Measurements from ENCODE around the gene CASK. TPM values are rescaled to one million over a fixed set of nuclear protein-coding genes. Genes with fewer than 3 reads are reported as not detected.

Gene CASK
- total and polyA plus RNA-seq, 7 experiments from 2014 or later, result 5.6 to 72.4 (median 43.5) TPM

DNA sequence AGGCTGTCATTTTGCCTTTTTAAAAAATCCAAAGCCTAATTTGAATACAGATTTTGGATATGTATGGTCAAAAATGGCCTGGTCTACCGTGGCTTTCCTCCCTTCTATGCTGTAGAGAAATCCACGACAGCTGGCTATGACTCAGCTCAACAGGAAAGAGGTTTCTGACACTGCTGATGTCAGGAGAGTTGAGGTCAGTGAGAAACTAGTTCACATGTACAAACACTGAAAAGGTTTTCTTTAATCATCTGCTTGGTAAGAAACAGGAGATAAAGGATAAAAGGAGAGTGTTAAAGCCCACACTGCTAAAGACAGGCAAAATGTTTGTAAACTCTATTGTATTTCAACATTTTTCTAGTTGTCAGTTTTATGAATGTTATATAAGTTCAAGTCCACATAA is 362.3 kb downstream of the CASK start:
- Histone ChIP-seq H3K27ac (ENCODE audit: low read depth, low read length) (no peak overlapping the region), H3K4me1 (ENCODE audit: control insufficient read depth in 2 of 2, insufficient read depth in 2 of 2, low read length in 2 of 2) (peaks cover 0 to 25% of the 10 kb centered on the region in 2 donors), H3K4me3 (ENCODE audit: low read length) (no peak overlapping the region), H3K36me3 (ENCODE audit: control insufficient read depth in 2 of 3, insufficient read depth in 3 of 3, low read length in 3 of 3) (no peaks in the 10 kb centered on the region), H3K9me3 (ENCODE audit: control insufficient read depth in 2 of 3, low read length in 3 of 3) (no peaks in the 10 kb centered on the region), H3K27me3 (ENCODE audit: control insufficient read depth in 2 of 2, insufficient read depth in 2 of 2, low read length in 2 of 2) (no peaks in the 10 kb centered on the region)
- POLR2A ChIA-PET, result no interaction called here
- peaks cover 0 to 16% (median 4%) of the 10 kb centered on the region in 5 donors for H3K36me3 Mint-ChIP-seq
- peak in 1 of 9 donors; percentile 24 for DNase-seq
- ATAC-seq, result peak; percentile 82
- no peaks in the 10 kb centered on the region for H3K27me3 Mint-ChIP-seq
- peak overlapping the region in 1 of 9 donors; percentile 81 for H3K27ac Mint-ChIP-seq
- CTCF ChIA-PET, result interaction anchor here (0.7 kb wide), 1 partner anchor 8 kb away, joined by 5 read pairs; no protein-coding TSS in a partner anchor
- H3K9me3 Mint-ChIP-seq, result peaks cover 0 to 2% (median 0%) of the 10 kb centered on the region in 11 donors
- intact Hi-C loops (cut with micrococcal nuclease), result loop anchor here in 1 of 2 donors (5.0 kb wide), 1 partner anchor 106 kb away; no protein-coding TSS in a partner anchor
- H3K4me1 Mint-ChIP-seq, result peaks cover 7 to 47% (median 29%) of the 10 kb centered on the region in 7 donors
- H3K4me3 Mint-ChIP-seq, result peak overlapping the region in 1 of 10 donors; percentile 50

DNA sequence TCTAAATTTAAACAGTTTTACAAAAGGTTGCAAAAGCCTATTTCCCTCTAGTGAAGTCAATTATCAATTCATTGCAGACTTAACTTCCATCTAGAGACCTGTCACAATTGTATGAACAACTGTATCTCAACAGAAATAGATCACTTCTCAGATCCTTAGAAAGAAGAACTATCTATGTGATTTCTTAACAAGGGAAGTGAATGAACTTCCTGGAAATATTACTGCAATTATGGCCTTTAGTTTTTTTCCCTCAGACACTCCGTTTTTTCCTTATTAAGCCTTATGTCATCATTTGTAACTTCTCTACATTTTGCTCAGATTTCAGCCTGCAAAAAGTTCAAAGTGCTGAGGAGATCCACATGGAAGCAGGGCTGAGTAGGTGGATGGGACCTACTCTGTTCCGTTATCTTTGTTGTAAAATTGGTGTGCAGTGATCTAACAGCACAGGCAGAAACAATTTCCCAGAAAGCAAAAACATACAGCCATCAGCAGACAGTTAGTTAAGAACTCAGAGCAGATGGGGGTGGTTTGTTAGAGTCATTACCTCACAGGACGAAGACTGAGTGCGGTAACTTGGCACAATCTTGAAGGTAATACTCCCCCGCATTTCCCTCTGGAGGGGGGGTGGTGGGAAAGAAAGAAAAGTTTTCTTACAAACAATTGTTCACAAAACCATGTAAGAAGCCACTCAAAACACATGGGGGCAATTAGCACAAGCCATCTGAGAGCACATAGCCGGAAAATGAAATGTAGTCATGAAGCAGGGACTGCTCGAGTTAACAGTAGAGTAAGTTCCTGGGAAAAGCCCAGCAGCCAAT is 363.9 kb downstream of the CASK start:
- ChIA-PET CTCF (no interaction called here), POLR2A (no interaction called here)
- Mint-ChIP-seq H3K27me3 (no peaks in the 10 kb centered on the region), H3K9me3 (no peaks in the 10 kb centered on the region), H3K4me1 (peaks cover 0 to 40% (median 29%) of the 10 kb centered on the region in 7 donors), H3K36me3 (peaks cover 0 to 3% (median 0%) of the 10 kb centered on the region in 5 donors), H3K27ac (peak overlapping the region in 8 of 9 donors; percentile 13 to 92 (median 36)), H3K4me3 (peak overlapping the region in 5 of 10 donors; percentile 4 to 71 (median 16))
- intact Hi-C loops (cut with micrococcal nuclease), result loop anchor here in 1 of 2 donors (1.0 to 5.0 kb wide), 6 partner anchors 108 to 1998 kb away; partner anchors contain the start of gene CASK
- no peaks in the 10 kb centered on the region for H3K9me3 ChIP-seq (ENCODE audit: control insufficient read depth in 2 of 3, low read length in 3 of 3)
- no peaks in the 10 kb centered on the region for H3K27me3 ChIP-seq (ENCODE audit: control insufficient read depth in 2 of 2, insufficient read depth in 2 of 2, low read length in 2 of 2)
- ATAC-seq (peak; percentile 36), DNase-seq (peak in 1 of 9 donors; percentile 5)
- H3K36me3 ChIP-seq (ENCODE audit: control insufficient read depth in 2 of 3, insufficient read depth in 3 of 3, low read length in 3 of 3), result no peaks in the 10 kb centered on the region
- no peak overlapping the region for H3K27ac ChIP-seq (ENCODE audit: low read depth, low read length)
- peaks cover 0 to 25% of the 10 kb centered on the region in 2 donors for H3K4me1 ChIP-seq (ENCODE audit: control insufficient read depth in 2 of 2, insufficient read depth in 2 of 2, low read length in 2 of 2)
- no peak overlapping the region for H3K4me3 ChIP-seq (ENCODE audit: low read length)

- Mint-ChIP-seq H3K27ac (peak overlapping the region in 1 of 9 donors; percentile 43), H3K4me1 (peaks cover 0 to 38% (median 29%) of the 10 kb centered on the region in 7 donors)
- CTCF ChIA-PET, result no interaction called here
These were observed 364.8 kb downstream of the CASK start for GRCh38 chrX:41558531-41558930.

GRCh38 chrX:41556958-41557357 is 366.4 kb downstream of the CASK start:
- Mint-ChIP-seq H3K27ac (peak overlapping the region in 2 of 9 donors; percentile 66 to 87), H3K4me1 (peaks cover 0 to 35% (median 26%) of the 10 kb centered on the region in 7 donors), H3K27me3 (no peaks in the 10 kb centered on the region), H3K4me3 (peak overlapping the region in 2 of 10 donors; percentile 16 to 65), H3K9me3 (no peaks in the 10 kb centered on the region), H3K36me3 (peaks cover 0 to 18% (median 0%) of the 10 kb centered on the region in 5 donors)
- intact Hi-C loops (cut with micrococcal nuclease), result loop anchor here in 1 of 2 donors (1.0 to 5.0 kb wide), 5 partner anchors 224 to 2000 kb away; partner anchors contain the start of gene CASK
- ATAC-seq (peak; percentile 67), DNase-seq (no peak)
- H3K9me3 ChIP-seq (ENCODE audit: control insufficient read depth in 2 of 3, low read length in 3 of 3), result no peaks in the 10 kb centered on the region
- no peak overlapping the region for H3K27ac ChIP-seq (ENCODE audit: low read depth, low read length)
- no peaks in the 10 kb centered on the region for H3K36me3 ChIP-seq (ENCODE audit: control insufficient read depth in 2 of 3, insufficient read depth in 3 of 3, low read length in 3 of 3)
- CTCF ChIA-PET, result no interaction called here
- H3K4me3 ChIP-seq (ENCODE audit: low read length), result no peak overlapping the region
- peaks cover 0 to 24% of the 10 kb centered on the region in 2 donors for H3K4me1 ChIP-seq (ENCODE audit: control insufficient read depth in 2 of 2, insufficient read depth in 2 of 2, low read length in 2 of 2)
- H3K27me3 ChIP-seq (ENCODE audit: control insufficient read depth in 2 of 2, insufficient read depth in 2 of 2, low read length in 2 of 2), result no peaks in the 10 kb centered on the region
- POLR2A ChIA-PET, result no interaction called here

More at GRCh38 chrX:41558531-41558930, 364.8 kb downstream of the CASK start:
- H3K36me3 ChIP-seq (ENCODE audit: control insufficient read depth in 2 of 3, insufficient read depth in 3 of 3, low read length in 3 of 3), result no peaks in the 10 kb centered on the region
- Mint-ChIP-seq H3K4me3 (no peak overlapping the region), H3K9me3 (no peaks in the 10 kb centered on the region), H3K36me3 (peaks cover 0 to 5% (median 0%) of the 10 kb centered on the region in 5 donors), H3K27me3 (no peaks in the 10 kb centered on the region)
- no peaks in the 10 kb centered on the region for H3K27me3 ChIP-seq (ENCODE audit: control insufficient read depth in 2 of 2, insufficient read depth in 2 of 2, low read length in 2 of 2)
- H3K4me3 ChIP-seq (ENCODE audit: low read length), result no peak overlapping the region
- peaks cover 0 to 25% of the 10 kb centered on the region in 2 donors for H3K4me1 ChIP-seq (ENCODE audit: control insufficient read depth in 2 of 2, insufficient read depth in 2 of 2, low read length in 2 of 2)
- POLR2A ChIA-PET, result no interaction called here
- H3K27ac ChIP-seq (ENCODE audit: low read depth, low read length), result no peak overlapping the region
- H3K9me3 ChIP-seq (ENCODE audit: control insufficient read depth in 2 of 3, low read length in 3 of 3), result no peaks in the 10 kb centered on the region
- DNase-seq, result peak in 1 of 9 donors; percentile 8
- intact Hi-C loops (cut with micrococcal nuclease), result loop anchor here (1.0 to 5.0 kb wide), 6 partner anchors 201 to 2000 kb away; partner anchors contain the start of gene CASK (in 1 of the 2)
- no peak for ATAC-seq

- CTCF ChIA-PET, result no interaction called here
These were observed 369.7 kb downstream of the CASK start for GRCh38 chrX:41553688-41554087.

DNA sequence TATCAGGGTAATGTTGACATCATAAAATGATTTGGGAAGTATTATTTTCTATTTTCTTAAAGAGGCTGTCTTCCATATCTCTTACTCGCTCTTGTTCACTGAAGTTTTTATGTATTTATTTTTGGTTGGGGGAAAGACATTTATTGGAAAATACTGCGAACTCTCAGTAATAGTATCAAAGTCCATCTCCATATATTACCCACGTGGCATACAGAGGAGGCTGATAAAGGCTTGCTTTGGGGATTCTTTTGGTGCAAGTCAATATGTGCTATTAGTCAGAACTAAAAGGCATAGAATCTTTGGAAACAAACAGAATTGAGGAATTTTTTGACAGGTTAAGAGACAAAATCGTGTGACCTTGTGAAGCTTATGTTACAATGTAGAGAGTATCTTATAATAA is 374.9 kb downstream of the CASK start:
- Mint-ChIP-seq H3K4me1 (peaks cover 0 to 2% (median 0%) of the 10 kb centered on the region in 7 donors), H3K27ac (no peak overlapping the region), H3K27me3 (no peaks in the 10 kb centered on the region), H3K9me3 (no peaks in the 10 kb centered on the region), H3K36me3 (peaks cover 0 to 23% (median 4%) of the 10 kb centered on the region in 5 donors), H3K4me3 (no peak overlapping the region)
- no peak for DNase-seq
- H3K36me3 ChIP-seq (ENCODE audit: control insufficient read depth in 2 of 3, insufficient read depth in 3 of 3, low read length in 3 of 3), result no peaks in the 10 kb centered on the region
- ChIA-PET CTCF (no interaction called here), POLR2A (no interaction called here)
- no peaks in the 10 kb centered on the region for H3K4me1 ChIP-seq (ENCODE audit: control insufficient read depth in 2 of 2, insufficient read depth in 2 of 2, low read length in 2 of 2)
- no peaks in the 10 kb centered on the region for H3K27me3 ChIP-seq (ENCODE audit: control insufficient read depth in 2 of 2, insufficient read depth in 2 of 2, low read length in 2 of 2)
- intact Hi-C loops (cut with micrococcal nuclease), result no loop called here
- ATAC-seq, result no peak
- H3K9me3 ChIP-seq (ENCODE audit: control insufficient read depth in 2 of 3, low read length in 3 of 3), result no peaks in the 10 kb centered on the region
- no peak overlapping the region for H3K4me3 ChIP-seq (ENCODE audit: low read length)
- no peak overlapping the region for H3K27ac ChIP-seq (ENCODE audit: low read depth, low read length)

More at GRCh38 chrX:41553688-41554087, 369.7 kb downstream of the CASK start:
- DNase-seq (no peak), ATAC-seq (no peak)
- no peaks in the 10 kb centered on the region for H3K27me3 ChIP-seq (ENCODE audit: control insufficient read depth in 2 of 2, insufficient read depth in 2 of 2, low read length in 2 of 2)
- H3K4me3 Mint-ChIP-seq, result no peak overlapping the region
- no peaks in the 10 kb centered on the region for H3K9me3 ChIP-seq (ENCODE audit: control insufficient read depth in 2 of 3, low read length in 3 of 3)
- intact Hi-C loops (cut with micrococcal nuclease), result no loop called here
- no peaks in the 10 kb centered on the region for H3K9me3 Mint-ChIP-seq
- peaks cover 0 to 19% (median 11%) of the 10 kb centered on the region in 7 donors for H3K4me1 Mint-ChIP-seq
- no peak overlapping the region for H3K27ac ChIP-seq (ENCODE audit: low read depth, low read length)
- H3K36me3 Mint-ChIP-seq, result peaks cover 0 to 16% (median 0%) of the 10 kb centered on the region in 5 donors
- H3K4me3 ChIP-seq (ENCODE audit: low read length), result no peak overlapping the region
- H3K27ac Mint-ChIP-seq, result no peak overlapping the region
- H3K27me3 Mint-ChIP-seq, result no peaks in the 10 kb centered on the region
- H3K36me3 ChIP-seq (ENCODE audit: control insufficient read depth in 2 of 3, insufficient read depth in 3 of 3, low read length in 3 of 3), result no peaks in the 10 kb centered on the region
- H3K4me1 ChIP-seq (ENCODE audit: control insufficient read depth in 2 of 2, insufficient read depth in 2 of 2, low read length in 2 of 2), result peaks cover 0 to 5% of the 10 kb centered on the region in 2 donors
- POLR2A ChIA-PET, result no interaction called here

Data from naive thymus-derived CD4-positive, alpha-beta T cell (primary cell).